Measurements from ENCODE around the gene CHPF2. TPM values are rescaled to one million over a fixed set of nuclear protein-coding genes. Genes with fewer than 3 reads are reported as not detected.

CHPF2 gene
- total RNA-seq, 1 donor from 2014 or later = 84.7 TPM

DNA sequence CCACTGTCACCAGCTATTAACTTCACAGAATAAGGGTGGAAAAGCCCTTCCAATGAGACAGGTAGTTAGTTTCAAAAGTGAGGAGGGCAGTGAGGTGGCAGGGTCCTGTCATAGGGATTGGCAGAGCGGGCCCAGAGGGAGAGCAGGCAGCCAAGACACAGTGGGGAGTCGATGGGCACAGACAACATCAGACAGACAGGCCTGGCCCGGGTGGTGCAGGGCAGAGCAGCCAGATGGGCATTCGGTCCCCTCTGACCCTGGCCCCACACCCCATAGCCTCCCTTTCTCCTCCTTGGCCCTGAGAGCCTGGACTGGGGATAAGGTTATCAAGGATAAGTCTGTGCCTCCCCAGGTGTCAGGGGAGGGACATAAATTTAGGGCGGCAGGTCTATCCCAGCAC lies 47.6 kb downstream of the CHPF2 start:
- no peaks in the 10 kb centered on the region for H4K20me1 ChIP-seq (ENCODE audit: insufficient read depth, low read length)
- no peaks in the 10 kb centered on the region for H3K36me3 ChIP-seq (ENCODE audit: insufficient read depth, low read length)
- H3K27me3 ChIP-seq (ENCODE audit: insufficient read depth, low read length) = peaks cover 14% of the 10 kb centered on the region
- TF ChIP-seq, protein P1, sequence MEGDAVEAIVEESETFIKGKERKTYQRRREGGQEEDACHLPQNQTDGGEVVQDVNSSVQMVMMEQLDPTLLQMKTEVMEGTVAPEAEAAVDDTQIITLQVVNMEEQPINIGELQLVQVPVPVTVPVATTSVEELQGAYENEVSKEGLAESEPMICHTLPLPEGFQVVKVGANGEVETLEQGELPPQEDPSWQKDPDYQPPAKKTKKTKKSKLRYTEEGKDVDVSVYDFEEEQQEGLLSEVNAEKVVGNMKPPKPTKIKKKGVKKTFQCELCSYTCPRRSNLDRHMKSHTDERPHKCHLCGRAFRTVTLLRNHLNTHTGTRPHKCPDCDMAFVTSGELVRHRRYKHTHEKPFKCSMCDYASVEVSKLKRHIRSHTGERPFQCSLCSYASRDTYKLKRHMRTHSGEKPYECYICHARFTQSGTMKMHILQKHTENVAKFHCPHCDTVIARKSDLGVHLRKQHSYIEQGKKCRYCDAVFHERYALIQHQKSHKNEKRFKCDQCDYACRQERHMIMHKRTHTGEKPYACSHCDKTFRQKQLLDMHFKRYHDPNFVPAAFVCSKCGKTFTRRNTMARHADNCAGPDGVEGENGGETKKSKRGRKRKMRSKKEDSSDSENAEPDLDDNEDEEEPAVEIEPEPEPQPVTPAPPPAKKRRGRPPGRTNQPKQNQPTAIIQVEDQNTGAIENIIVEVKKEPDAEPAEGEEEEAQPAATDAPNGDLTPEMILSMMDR (IDR thresholded peaks at IDR 0.05; ENCODE audit: insufficient read depth, low read depth, low read length) = no peak
- no peak for TF ChIP-seq EZH2 (IDR thresholded peaks at IDR 0.05; ENCODE audit: insufficient read depth, low read length)
- Mint-ChIP-seq H3K27me3 (ENCODE audit: low read depth, unreplicated experiment) (peaks cover 44% of the 10 kb centered on the region), H3K4me3 (ENCODE audit: unreplicated experiment) (no peak overlapping the region), H3K4me1 (ENCODE audit: low read depth, unreplicated experiment) (no peaks in the 10 kb centered on the region), H3K27ac (ENCODE audit: unreplicated experiment) (no peak overlapping the region), H3K9me3 (ENCODE audit: unreplicated experiment) (peaks cover 10% of the 10 kb centered on the region), H3K36me3 (ENCODE audit: low read depth, unreplicated experiment) (no peaks in the 10 kb centered on the region)
- peaks cover 3% of the 10 kb centered on the region for H3K9me3 ChIP-seq (ENCODE audit: insufficient read depth, low read depth, low read length)
- DNase-seq (ENCODE audit: low read depth) (no peak), FAIRE-seq (no peak)
- H3K4me1 ChIP-seq (ENCODE audit: insufficient read depth, low read length) = no peaks in the 10 kb centered on the region
- no peak overlapping the region for H3K4me2 ChIP-seq (ENCODE audit: low read length)
- H3K79me2 ChIP-seq (ENCODE audit: insufficient read depth, low read length) = no peaks in the 10 kb centered on the region
- H2AFZ ChIP-seq (ENCODE audit: low read depth, low read length) = no peak overlapping the region
- H3K9ac ChIP-seq (ENCODE audit: low read length) = no peak overlapping the region
- H3K4me3 ChIP-seq (ENCODE audit: insufficient read depth, low read depth, low read length) = no peak overlapping the region
- H3K27ac ChIP-seq (ENCODE audit: low read depth, low read length) = no peak overlapping the region

DNA sequence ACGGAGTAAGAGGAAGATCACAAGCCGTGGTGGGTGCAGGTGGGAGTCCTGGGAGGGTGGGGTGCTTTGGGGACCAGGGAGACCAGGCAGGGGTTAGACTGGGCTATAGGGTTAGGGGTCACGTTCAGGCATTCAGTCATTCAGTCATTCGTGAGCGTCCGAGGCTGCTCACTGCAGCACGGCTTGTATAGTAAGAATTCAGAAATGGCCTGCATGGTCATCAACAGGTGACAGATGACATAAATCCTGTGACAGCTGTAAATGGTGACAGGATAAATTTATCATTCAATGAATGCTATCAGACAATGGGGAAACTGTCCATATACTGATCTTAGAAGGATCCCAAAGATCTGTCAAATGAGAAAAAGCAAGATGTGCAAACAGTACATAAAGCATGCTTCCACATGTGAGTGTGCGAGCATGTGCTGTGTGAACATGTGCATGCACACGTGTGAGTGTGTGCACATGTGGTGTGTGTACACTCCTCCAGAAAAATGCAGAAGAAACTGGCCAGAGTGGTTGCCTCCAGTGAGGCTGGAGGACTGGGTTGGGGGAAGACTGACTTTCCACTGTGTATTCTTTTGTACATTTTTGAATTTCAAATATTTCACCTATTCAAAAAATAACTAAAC lies 48.2 kb downstream of the CHPF2 start:
- H3K9ac ChIP-seq (ENCODE audit: low read length) = no peak overlapping the region
- H3K9me3 ChIP-seq (ENCODE audit: insufficient read depth, low read depth, low read length) = peaks cover 3% of the 10 kb centered on the region
- peaks cover 42% of the 10 kb centered on the region for H3K27me3 Mint-ChIP-seq (ENCODE audit: low read depth, unreplicated experiment)
- H3K27ac ChIP-seq (ENCODE audit: low read depth, low read length) = no peak overlapping the region
- no peak overlapping the region for H2AFZ ChIP-seq (ENCODE audit: low read depth, low read length)
- H3K27me3 ChIP-seq (ENCODE audit: insufficient read depth, low read length) = peaks cover 18% of the 10 kb centered on the region
- H3K4me3 ChIP-seq (ENCODE audit: insufficient read depth, low read depth, low read length) = no peak overlapping the region
- H3K36me3 ChIP-seq (ENCODE audit: insufficient read depth, low read length) = no peaks in the 10 kb centered on the region
- H3K9me3 Mint-ChIP-seq (ENCODE audit: unreplicated experiment) = peaks cover 10% of the 10 kb centered on the region
- no peak overlapping the region for H3K27ac Mint-ChIP-seq (ENCODE audit: unreplicated experiment)
- no peaks in the 10 kb centered on the region for H3K4me1 ChIP-seq (ENCODE audit: insufficient read depth, low read length)
- TF ChIP-seq, protein P1 (IDR thresholded peaks at IDR 0.05; ENCODE audit: insufficient read depth, low read depth, low read length) = no peak
- no peak for TF ChIP-seq EZH2 (IDR thresholded peaks at IDR 0.05; ENCODE audit: insufficient read depth, low read length)
- no peaks in the 10 kb centered on the region for H3K4me1 Mint-ChIP-seq (ENCODE audit: low read depth, unreplicated experiment)
- no peaks in the 10 kb centered on the region for H3K79me2 ChIP-seq (ENCODE audit: insufficient read depth, low read length)
- no peaks in the 10 kb centered on the region for H3K36me3 Mint-ChIP-seq (ENCODE audit: low read depth, unreplicated experiment)
- H3K4me3 Mint-ChIP-seq (ENCODE audit: unreplicated experiment) = no peak overlapping the region
- DNase-seq (ENCODE audit: low read depth) = no peak
- H3K4me2 ChIP-seq (ENCODE audit: low read length) = no peak overlapping the region
- H4K20me1 ChIP-seq (ENCODE audit: insufficient read depth, low read length) = no peaks in the 10 kb centered on the region
- no peak for FAIRE-seq

DNA sequence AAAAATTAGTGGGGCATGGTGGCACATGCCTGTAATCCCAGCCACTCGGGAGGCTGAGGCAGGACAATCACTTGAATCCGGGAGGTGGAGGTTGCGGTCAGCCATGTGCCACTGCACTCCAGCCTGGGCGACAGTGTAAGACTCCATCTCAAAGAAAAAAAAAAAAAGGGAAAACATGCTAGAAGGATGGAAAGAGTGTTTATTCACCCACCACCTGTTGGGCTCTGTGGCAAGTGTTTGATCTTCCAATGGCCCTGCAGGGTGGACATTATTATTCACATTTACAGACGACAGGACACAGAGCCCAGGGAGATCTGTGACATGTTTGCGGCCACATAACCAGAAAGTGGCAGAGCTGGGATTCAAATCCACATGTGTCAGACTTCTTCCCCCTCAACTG lies 49.4 kb downstream of the CHPF2 start:
- peaks cover 37% of the 10 kb centered on the region for H3K27me3 Mint-ChIP-seq (ENCODE audit: low read depth, unreplicated experiment)
- Histone ChIP-seq H2AFZ (ENCODE audit: low read depth, low read length) (no peak overlapping the region), H4K20me1 (ENCODE audit: insufficient read depth, low read length) (no peaks in the 10 kb centered on the region)

More for the DNA sequence above, 49.4 kb downstream of the CHPF2 start:
- no peak overlapping the region for H3K4me3 ChIP-seq (ENCODE audit: insufficient read depth, low read depth, low read length)
- H3K4me2 ChIP-seq (ENCODE audit: low read length) = no peak overlapping the region
- H3K79me2 ChIP-seq (ENCODE audit: insufficient read depth, low read length) = no peaks in the 10 kb centered on the region
- TF ChIP-seq, protein P1 (IDR thresholded peaks at IDR 0.05; ENCODE audit: insufficient read depth, low read depth, low read length) = no peak
- TF ChIP-seq EZH2 (IDR thresholded peaks at IDR 0.05; ENCODE audit: insufficient read depth, low read length) = no peak
- peaks cover 10% of the 10 kb centered on the region for H3K9me3 Mint-ChIP-seq (ENCODE audit: unreplicated experiment)
- H3K4me3 Mint-ChIP-seq (ENCODE audit: unreplicated experiment) = no peak overlapping the region
- peaks cover 3% of the 10 kb centered on the region for H3K9me3 ChIP-seq (ENCODE audit: insufficient read depth, low read depth, low read length)
- no peak overlapping the region for H3K9ac ChIP-seq (ENCODE audit: low read length)
- no peaks in the 10 kb centered on the region for H3K36me3 Mint-ChIP-seq (ENCODE audit: low read depth, unreplicated experiment)
- FAIRE-seq (no peak), DNase-seq (ENCODE audit: low read depth) (no peak)
- H3K4me1 Mint-ChIP-seq (ENCODE audit: low read depth, unreplicated experiment) = no peaks in the 10 kb centered on the region
- H3K4me1 ChIP-seq (ENCODE audit: insufficient read depth, low read length) = no peaks in the 10 kb centered on the region
- H3K27me3 ChIP-seq (ENCODE audit: insufficient read depth, low read length) = peaks cover 25% of the 10 kb centered on the region
- H3K36me3 ChIP-seq (ENCODE audit: insufficient read depth, low read length) = no peaks in the 10 kb centered on the region
- peak overlapping the region; percentile 55 for H3K27ac Mint-ChIP-seq (ENCODE audit: unreplicated experiment)
- no peak overlapping the region for H3K27ac ChIP-seq (ENCODE audit: low read depth, low read length)
